SU-DHL-6 (cell line): ENCODE data around the gene ADSL.

Experiments
- H2AFZ ChIP-seq: fragments of 200-600 bp; sonication (generic); 2 replicates; pipeline ENCODE4 v1.6.1; 2014; ENCODE audit warnings: low read depth, mild to moderate bottlenecking, moderate library complexity, mixed read lengths, antibody characterized with exemption, low read length; ENCODE audit not compliant: severe bottlenecking
- H3F3A ChIP-seq: fragments of 200-600 bp; shearing (Covaris generic); 2 replicates; pipeline ENCODE4 v1.6.0; 2016; ENCODE audit warnings: antibody characterized with exemption, mild to moderate bottlenecking; ENCODE audit not compliant: insufficient read depth
- H3K27ac ChIP-seq: fragments of 200-600 bp; sonication (generic); 2 replicates; pipeline ENCODE4 v1.5.1; 2016; ENCODE audit warnings: low read depth, mild to moderate bottlenecking, low read length, moderate library complexity, mixed read lengths
- H3K27me3 ChIP-seq: fragments of 200-600 bp; sonication (generic), shearing (Covaris generic); 2 replicates; pipeline ENCODE4 v1.6.0; 2014; ENCODE audit warnings: mild to moderate bottlenecking, low read length
- H3K36me3 ChIP-seq: fragments of 200-600 bp; sonication (generic); 2 replicates; pipeline ENCODE4 v1.6.1; 2014; ENCODE audit warnings: mild to moderate bottlenecking, low read length, mixed read lengths
- H3K4me2 ChIP-seq: fragments of 300-600, 200-600 bp; shearing (Covaris generic), sonication (generic); 2 replicates; pipeline ENCODE4 v1.6.0; 2014; ENCODE audit warnings: low read length, low read depth, mild to moderate bottlenecking; ENCODE audit not compliant: poor library complexity, severe bottlenecking
- H3K4me3 ChIP-seq: fragments of 200-600 bp; sonication (generic); 2 replicates; pipeline ENCODE4 v1.5.1; 2014; ENCODE audit warnings: antibody characterized with exemption, low read length, mild to moderate bottlenecking, mixed read lengths; ENCODE audit not compliant: insufficient read depth, poor library complexity, severe bottlenecking
- H3K79me2 ChIP-seq: fragments of 200-600 bp; sonication (generic); 2 replicates; pipeline ENCODE4 v1.6.1; 2014; ENCODE audit warnings: mild to moderate bottlenecking, low read length, moderate library complexity; ENCODE audit not compliant: insufficient read depth
- H3K9ac ChIP-seq: fragments of 200-600 bp; sonication (generic); 2 replicates; pipeline ENCODE4 v1.7.0; 2014; ENCODE audit warnings: mild to moderate bottlenecking, low read length
- H3K9me2 ChIP-seq: fragments of 200-600 bp; sonication (generic); replicated peaks from 2 replicates; pipeline ENCODE4 v1.6.1; 2014; ENCODE audit warnings: low read length; ENCODE audit not compliant: insufficient read depth
- H3K9me3 ChIP-seq: fragments of 200-600 bp; sonication (generic); 2 replicates; pipeline ENCODE4 v1.6.1; 2014; ENCODE audit warnings: low read length, mixed read lengths; ENCODE audit not compliant: insufficient read depth
- H4K20me1 ChIP-seq: fragments of 200-600 bp; sonication (generic); 2 replicates; pipeline ENCODE4 v1.6.1; 2014; ENCODE audit warnings: low read depth, mild to moderate bottlenecking, antibody characterized with exemption, low read length, moderate library complexity, mixed read lengths
- CTCF ChIP-seq: fragments of 200-600 bp; sonication (generic); IDR thresholded peaks from one replicate; pipeline ENCODE4 v1.5.1; 2017; ENCODE audit warnings: antibody characterized with exemption, mild to moderate bottlenecking, low read length, moderate library complexity; ENCODE audit not compliant: insufficient read depth, poor library complexity, severe bottlenecking
- EZH2phosphoT487 ChIP-seq: fragments of 200-600 bp; sonication (generic), shearing (Covaris generic); conservative IDR thresholded peaks from 2 replicates; pipeline ENCODE4 v1.6.1; 2018; ENCODE audit warnings: mild to moderate bottlenecking, antibody characterized with exemption, low read length, moderate library complexity, mixed read lengths

The ADSL gene

GRCh38 chr22:40340044-40340443 lies 6.3 kb upstream of the ADSL start:
- Histone ChIP-seq H3K27me3 (no peaks in the 10 kb centered on the region), H3K9me2 (no peaks in the 10 kb centered on the region), H2AFZ (no peak overlapping the region), H3F3A (peaks cover 12% of the 10 kb centered on the region), H3K36me3 (no peaks in the 10 kb centered on the region), H3K27ac (no peak overlapping the region), H4K20me1 (no peaks in the 10 kb centered on the region), H3K4me2 (no peak overlapping the region), H3K79me2 (no peaks in the 10 kb centered on the region), H3K9me3 (no peaks in the 10 kb centered on the region), H3K9ac (no peak overlapping the region), H3K4me3 (no peak overlapping the region)
- TF ChIP-seq EZH2phosphoT487 (no peak), CTCF (no peak)

- H4K20me1 ChIP-seq = no peaks in the 10 kb centered on the region
- no peak overlapping the region for H3K4me3 ChIP-seq
- H3K9me2 ChIP-seq = no peaks in the 10 kb centered on the region
- no peak overlapping the region for H2AFZ ChIP-seq
- no peaks in the 10 kb centered on the region for H3K9me3 ChIP-seq
- no peak overlapping the region for H3K27ac ChIP-seq
- H3K36me3 ChIP-seq = no peaks in the 10 kb centered on the region
- peaks cover 19% of the 10 kb centered on the region for H3F3A ChIP-seq
- no peak overlapping the region for H3K4me2 ChIP-seq
- TF ChIP-seq CTCF (no peak), EZH2phosphoT487 (no peak)
- H3K27me3 ChIP-seq = no peaks in the 10 kb centered on the region
- no peak overlapping the region for H3K9ac ChIP-seq
- H3K79me2 ChIP-seq = peaks cover under 1% of the 10 kb centered on the region; the same call in 1 of the 2 replicates
Observed at GRCh38 chr22:40341604-40342003, 4.7 kb upstream of the ADSL start.

- no peaks in the 10 kb centered on the region for H3K36me3 ChIP-seq
- no peak overlapping the region for H3K9ac ChIP-seq
- no peaks in the 10 kb centered on the region for H3K27me3 ChIP-seq
- no peak overlapping the region for H2AFZ ChIP-seq
- H3K9me3 ChIP-seq = no peaks in the 10 kb centered on the region
- TF ChIP-seq CTCF (no peak), EZH2phosphoT487 (no peak)
- H3K27ac ChIP-seq = no peak overlapping the region
- H3K9me2 ChIP-seq = no peaks in the 10 kb centered on the region
- no peak overlapping the region for H3K4me3 ChIP-seq
- peaks cover 21% of the 10 kb centered on the region for H3F3A ChIP-seq
- H3K79me2 ChIP-seq = peaks cover 10% of the 10 kb centered on the region
- H4K20me1 ChIP-seq = no peaks in the 10 kb centered on the region
- H3K4me2 ChIP-seq = no peak overlapping the region
Observed at GRCh38 chr22:40342521-40342920, 3.8 kb upstream of the ADSL start.
